ENCODE results near the gene SYVN1. TPM values are rescaled to one million over a fixed set of nuclear protein-coding genes. Genes with fewer than 3 reads are reported as not detected.
"Not testable (repeated sequence)": the region's sequence is repeated elsewhere in the genome, so short reads cannot be mapped to it uniquely, and the experiment has no call there.

The SYVN1 gene
- total RNA-seq: 110 TPM

- ATAC-seq: peak; percentile 84
- peak; percentile 96 for DNase-seq (ENCODE audit: low spot score)
Observed at GRCh38 chr11:65134240-65134951, at the start of gene SYVN1. TSS of gene SYVN1 (minus strand) at chr11:65134519. CDS start at chr11:65133601, 918 bp downstream.

- DNase-seq (ENCODE audit: low spot score) (peak; percentile 45), ATAC-seq (no peak)
Observed at GRCh38 chr11:65183201-65183891, 49.0 kb upstream of the SYVN1 start.

GRCh38 chr11:65182258-65183170 is 48.2 kb upstream of the SYVN1 start:
- DNase-seq (ENCODE audit: low spot score): peak; percentile 46
- peak; percentile 25 for ATAC-seq

GRCh38 chr11:65181569-65182257 is 47.4 kb upstream of the SYVN1 start, which contains the start of gene CAPN1:
TSS of gene CAPN1 (plus strand) at chr11:65181928. CDS start at chr11:65182702, 774 bp downstream.
- ATAC-seq (peak; percentile 75), DNase-seq (ENCODE audit: low spot score) (peak; percentile 91)

- peak; percentile 68 for DNase-seq (ENCODE audit: low spot score)
- ATAC-seq: peak; percentile 75
Observed at GRCh38 chr11:65180877-65181568, 46.7 kb upstream of the SYVN1 start.

GRCh38 chr11:65174571-65175010 is 40.3 kb upstream of the SYVN1 start:
- not testable (repeated sequence) for ATAC-seq; DNase-seq (ENCODE audit: low spot score)

- ATAC-seq: no peak
- peak; percentile 42 for DNase-seq (ENCODE audit: low spot score)
Observed at GRCh38 chr11:65172600-65172999, 38.3 kb upstream of the SYVN1 start.

GRCh38 chr11:65170058-65170534 is 35.8 kb upstream of the SYVN1 start, which contains the start of gene SPDYC:
TSS of gene SPDYC (plus strand) at chr11:65170233. CDS start at chr11:65171358, 1,125 bp downstream.
- no peak for DNase-seq (ENCODE audit: low spot score)
- ATAC-seq: no peak

GRCh38 chr11:65169164-65169641 is 34.9 kb upstream of the SYVN1 start:
- DNase-seq (ENCODE audit: low spot score): no peak
- ATAC-seq: no peak

GRCh38 chr11:65167656-65168055 is 33.3 kb upstream of the SYVN1 start:
- DNase-seq (ENCODE audit: low spot score) (no peak), ATAC-seq (no peak)

- ATAC-seq: no peak
Observed at GRCh38 chr11:65166893-65167292, 32.6 kb upstream of the SYVN1 start.

GRCh38 chr11:65165410-65166317 is 31.3 kb upstream of the SYVN1 start:
- peak; percentile 81 for ATAC-seq
- peak; percentile 82 for DNase-seq (ENCODE audit: low spot score)

More at GRCh38 chr11:65166893-65167292, 32.6 kb upstream of the SYVN1 start:
- no peak for DNase-seq (ENCODE audit: low spot score)

GRCh38 chr11:65163684-65164083 is 29.4 kb upstream of the SYVN1 start:
- DNase-seq (ENCODE audit: low spot score): no peak
- ATAC-seq: peak; percentile 20

- ATAC-seq (no peak), DNase-seq (ENCODE audit: low spot score) (no peak)
Observed at GRCh38 chr11:65160643-65161042, 26.3 kb upstream of the SYVN1 start.

- DNase-seq (ENCODE audit: low spot score) (no peak), ATAC-seq (no peak)
Observed at GRCh38 chr11:65159012-65159411, 24.7 kb upstream of the SYVN1 start.

- DNase-seq (ENCODE audit: low spot score) (no peak), ATAC-seq (no peak)
Observed at GRCh38 chr11:65157336-65157735, 23.0 kb upstream of the SYVN1 start.

- no peak for DNase-seq (ENCODE audit: low spot score)
- no peak for ATAC-seq
Observed at GRCh38 chr11:65156926-65157325, 22.6 kb upstream of the SYVN1 start.

- ATAC-seq (no peak), DNase-seq (ENCODE audit: low spot score) (no peak)
Observed at GRCh38 chr11:65156256-65156655, 21.9 kb upstream of the SYVN1 start.
